A549 (cell line): ENCODE data around the gene STAC. TPM values are rescaled to one million over a fixed set of nuclear protein-coding genes. Genes with fewer than 3 reads are reported as not detected.
A peak's percentile ranks its signal among the peaks of the same experiment; 100 is the strongest.

ENCODE experiments used
- ATAC-seq, 2 experiments: fragments of 200-7000 bp in 1 of 2; fragments of >200 bp in 1 of 2; cut with Nextera tagmentation in 1 of 2; cut with Tn5 transposase in 1 of 2; 3 replicates each; pipeline versions ENCODE4 v1.8.0 to v1.9.1; 2018 to 2020; ENCODE audit warnings: mild to moderate bottlenecking in 1 of 2, moderate library complexity in 1 of 2
- CTCF ChIA-PET: fragments of 300-600 bp; sonication (Branson Sonifier 250); formaldehyde crosslinking; extraction: SDS; loops from one replicate; lab custom pipeline; 2021; ENCODE audit warnings: antibody characterized with exemption, inconsistent platforms; lab: Yijun Ruan, JAX
- POLR2A ChIA-PET: fragments of 350-600 bp; formaldehyde crosslinking; extraction: SDS; loops from one replicate; lab custom pipeline; 2021; ENCODE audit warnings: antibody characterized with exemption, inconsistent platforms; lab: Yijun Ruan, JAX
- DNase-seq, 2 experiments: peaks; one replicate each; pipeline versions ENCODE4 v3.0.0 to v3.0.0-alpha.2; 2011 to 2016; ENCODE audit warnings: low read depth in 1 of 2, low spot score in 1 of 2
- FAIRE-seq: peaks from 2 replicates; lab custom pipeline; 2011; peaks lifted over from hg19 to GRCh38; lab: Jason Lieb, UNC
- H3K27ac ChIP-seq, 2 experiments: fragments of >200 bp; sonication (Bioruptor Twin); formaldehyde crosslinking; 3 replicates each; pipeline ENCODE4 v1.5.1; 2016 to 2017
- H3K4me1 ChIP-seq: fragments of >200 bp; sonication (Bioruptor Twin); formaldehyde crosslinking; 3 replicates; pipeline ENCODE4 v1.6.1; 2016
- H3K4me2 ChIP-seq: fragments of >200 bp; sonication (Bioruptor Twin); formaldehyde crosslinking; 3 replicates; pipeline ENCODE4 v1.6.1; 2016
- H3K4me3 ChIP-seq: fragments of >200 bp; sonication (Bioruptor Twin); formaldehyde crosslinking; 3 replicates; pipeline ENCODE4 v1.5.1; 2016
- H3K9me3 ChIP-seq: fragments of >200 bp; sonication (Bioruptor Twin); formaldehyde crosslinking; 3 replicates; pipeline ENCODE4 v1.6.1; 2016
- ATOH8 ChIP-seq: fragments of 250-450 bp; sonication (Bioruptor Pico); IDR thresholded peaks from 2 replicates; pipeline ENCODE4 v1.5.0; 2020; ENCODE audit warnings: low read depth, mild to moderate bottlenecking, moderate library complexity
- CEBPB ChIP-seq, 2 experiments: fragments of >200 bp in 1 of 2; sonication (Bioruptor Twin) in 1 of 2; formaldehyde crosslinking in 1 of 2; IDR thresholded peaks; 2 replicates each; pipeline ENCODE4 v1.6.1; 2012 to 2016
- E2F6 ChIP-seq: IDR thresholded peaks from 2 replicates; pipeline ENCODE4 v1.6.1; 2012; ENCODE audit warnings: low read depth, borderline replicate concordance
- EHF ChIP-seq: fragments of 250-450 bp; sonication (Bioruptor Pico); IDR thresholded peaks from 2 replicates; pipeline ENCODE4 v1.5.0; 2020; ENCODE audit warnings: mild to moderate bottlenecking
- EHMT2 ChIP-seq: fragments of 200-600 bp; sonication (generic); IDR thresholded peaks from 2 replicates; pipeline ENCODE4 v1.6.1; 2016; ENCODE audit warnings: antibody characterized with exemption, low read depth, mild to moderate bottlenecking, moderate library complexity
- FOSB ChIP-seq: fragments of 250-450 bp; sonication (Bioruptor Pico); IDR thresholded peaks from 2 replicates; pipeline ENCODE4 v1.5.0; 2020; ENCODE audit warnings: mild to moderate bottlenecking, moderate library complexity
- GATA3 ChIP-seq: IDR thresholded peaks from 2 replicates; pipeline ENCODE4 v1.6.1; 2012; ENCODE audit warnings: borderline replicate concordance
- HEYL ChIP-seq: fragments of 250-450 bp; sonication (Bioruptor Pico); IDR thresholded peaks from 2 replicates; pipeline ENCODE4 v1.8.0; 2021; ENCODE audit warnings: mild to moderate bottlenecking, moderate library complexity
- HMGXB4 ChIP-seq: fragments of 250-450 bp; sonication (Bioruptor Pico); IDR thresholded peaks from 2 replicates; pipeline ENCODE4 v1.5.0; 2021; ENCODE audit warnings: mild to moderate bottlenecking, moderate library complexity, borderline replicate concordance
- HOXA7 ChIP-seq: fragments of 250-450 bp; sonication (Bioruptor Pico); IDR thresholded peaks from 2 replicates; pipeline ENCODE4 v1.5.0; 2020; ENCODE audit warnings: mild to moderate bottlenecking, moderate library complexity
- KDM1A ChIP-seq: fragments of 200-600 bp; sonication (generic); IDR thresholded peaks from 2 replicates; pipeline ENCODE4 v1.6.1; 2016; ENCODE audit warnings: low read depth, mild to moderate bottlenecking
- KDM5A ChIP-seq: fragments of 200-600 bp; sonication (generic); IDR thresholded peaks from 2 replicates; pipeline ENCODE4 v1.6.1; 2016; ENCODE audit warnings: antibody characterized with exemption, mild to moderate bottlenecking
- MAZ ChIP-seq: fragments of 150-350 bp; IDR thresholded peaks from 2 replicates; pipeline ENCODE4 v1.6.1; 2014; ENCODE audit warnings: antibody characterized with exemption, low read depth, low read length, borderline replicate concordance
- NPAS2 ChIP-seq: fragments of 250-450 bp; sonication (Bioruptor Pico); IDR thresholded peaks from 2 replicates; pipeline ENCODE4 v1.8.0; 2022; ENCODE audit warnings: mild to moderate bottlenecking, moderate library complexity, borderline replicate concordance
- POLR2A ChIP-seq: IDR thresholded peaks from 2 replicates; pipeline ENCODE4 v1.6.1; 2012; ENCODE audit warnings: mild to moderate bottlenecking, low read length
- RARB ChIP-seq: fragments of 250-450 bp; sonication (Bioruptor Pico); IDR thresholded peaks from 2 replicates; pipeline ENCODE4 v1.8.0; 2021; ENCODE audit warnings: mild to moderate bottlenecking, moderate library complexity
- RNF2 ChIP-seq: fragments of 200-600 bp; sonication (generic); IDR thresholded peaks from 2 replicates; pipeline ENCODE4 v1.6.1; 2016; ENCODE audit warnings: low read depth, mild to moderate bottlenecking, antibody characterized with exemption, moderate library complexity, borderline replicate concordance
- SREBF2 ChIP-seq: fragments of 450-650 bp; IDR thresholded peaks from 2 replicates; pipeline ENCODE4 v1.6.1; 2014; ENCODE audit warnings: mild to moderate bottlenecking, moderate library complexity
- TP53 ChIP-seq: fragments of 250-450 bp; sonication (Bioruptor Pico); IDR thresholded peaks from 2 replicates; pipeline ENCODE4 v1.5.0; 2021; ENCODE audit warnings: mild to moderate bottlenecking, moderate library complexity
- ZC3H11A ChIP-seq: fragments of 450-650 bp; IDR thresholded peaks from 2 replicates; pipeline ENCODE4 v1.6.1; 2014; ENCODE audit warnings: antibody characterized with exemption, mild to moderate bottlenecking
- ZFP36 ChIP-seq: fragments of 450-650 bp; IDR thresholded peaks from 2 replicates; pipeline ENCODE4 v1.6.1; 2014; ENCODE audit warnings: borderline replicate concordance; ENCODE audit not compliant: partially characterized antibody
- ZSCAN20 ChIP-seq: fragments of 250-450 bp; sonication (Bioruptor Pico); IDR thresholded peaks from 2 replicates; pipeline ENCODE4 v1.8.0; 2022; ENCODE audit warnings: mild to moderate bottlenecking, moderate library complexity
- WGBS: methylation state at CpG from one replicate; pipeline ENCODE4 v1.1.6; 2017; ENCODE audit errors: missing lambda C conversion rate; 5-methylcytosine and 5-hydroxymethylcytosine counted together
- polyA plus RNA-seq, 4 experiments: library from polyadenylated mRNA; depleted of rRNA in 3 of 4; stranded (reverse); fragments of >200 nt; fragmentation: RNase III in 1 of 4; extraction: RNeasy Plus Mini Kit Qiagen cat#74134 plus additional on column Dnase treatment in 1 of 4; gene quantifications; 2 replicates in 3 of 4; 3 replicates in 1 of 4; pipeline ENCODE4 v1.2.3, GENCODE V29; 2011 to 2017

STAC gene
- polyA plus RNA-seq, 2 of the 4 experiments (the other 2 are of a cell fraction) = 2.2 to 3.4 TPM

GRCh38 chr3:36482880-36483279 lies 102.6 kb downstream of the STAC start:
- Histone ChIP-seq H3K4me1 (no peaks in the 10 kb centered on the region), H3K9me3 (peaks cover 7% of the 10 kb centered on the region; the same call in 1 of the 3 replicates), H3K4me3 (no peak overlapping the region), H3K27ac (no peak overlapping the region), H3K4me2 (no peak overlapping the region)
- FAIRE-seq (no peak), DNase-seq (no peak), ATAC-seq (no peak)
- CTCF ChIA-PET = no interaction called here
- WGBS = 59% methylated on average over 3 of the region's 3 CpGs
- POLR2A ChIA-PET = no interaction called here
- no peak for TF ChIP-seq KDM1A

GRCh38 chr3:36483709-36484108 lies 103.4 kb downstream of the STAC start:
- Histone ChIP-seq H3K4me3 (no peak overlapping the region), H3K9me3 (peaks cover 6% of the 10 kb centered on the region; the same call in 1 of the 3 replicates), H3K27ac (no peak overlapping the region), H3K4me2 (no peak overlapping the region), H3K4me1 (no peaks in the 10 kb centered on the region)
- FAIRE-seq (no peak), ATAC-seq (no peak), DNase-seq (no peak)
- 51% methylated on average over 5 of the region's 5 CpGs for WGBS
- POLR2A ChIA-PET = no interaction called here
- TF ChIP-seq ZFP36 = no peak
- peak; percentile 75 to 83 for TF ChIP-seq CEBPB (IDR thresholded peaks at IDR 0.05)
- no peak for TF ChIP-seq POLR2A
- no peak for TF ChIP-seq KDM5A
- CTCF ChIA-PET = no interaction called here

- no peak overlapping the region for H3K27ac ChIP-seq
- H3K4me2 ChIP-seq = no peak overlapping the region
- WGBS = 8% methylated on average over 1 of the region's 1 CpG
- ChIA-PET CTCF (no interaction called here), POLR2A (no interaction called here)
- FAIRE-seq = no peak
- DNase-seq = no peak
- H3K9me3 ChIP-seq = no peaks in the 10 kb centered on the region; the same call in 2 of the 3 replicates
- TF ChIP-seq E2F6 (no peak), FOSB (no peak), RNF2 (no peak), HEYL (CRISPR knock-in tag) (no peak), POLR2A (no peak), ATOH8 (no peak), RARB (CRISPR knock-in tag) (no peak), EHF (CRISPR knock-in tag) (no peak), EHMT2 (no peak), NPAS2 (CRISPR knock-in tag) (no peak), GATA3 (no peak), HMGXB4 (CRISPR knock-in tag) (no peak), TP53 (CRISPR knock-in tag) (no peak), ZSCAN20 (CRISPR knock-in tag) (no peak), MAZ (no peak), SREBF2 (no peak), ZC3H11A (no peak), HOXA7 (CRISPR knock-in tag) (no peak)
- H3K4me1 ChIP-seq = no peaks in the 10 kb centered on the region
- no peak for ATAC-seq
- no peak overlapping the region for H3K4me3 ChIP-seq
Observed at GRCh38 chr3:36484386-36484785, 104.1 kb downstream of the STAC start.
